ENCODE results near the gene ZNF91. TPM values are rescaled to one million over a fixed set of nuclear protein-coding genes. Genes with fewer than 3 reads are reported as not detected.

The ZNF91 gene
- total RNA-seq, 1 donor from 2014 or later = 101 TPM

DNA sequence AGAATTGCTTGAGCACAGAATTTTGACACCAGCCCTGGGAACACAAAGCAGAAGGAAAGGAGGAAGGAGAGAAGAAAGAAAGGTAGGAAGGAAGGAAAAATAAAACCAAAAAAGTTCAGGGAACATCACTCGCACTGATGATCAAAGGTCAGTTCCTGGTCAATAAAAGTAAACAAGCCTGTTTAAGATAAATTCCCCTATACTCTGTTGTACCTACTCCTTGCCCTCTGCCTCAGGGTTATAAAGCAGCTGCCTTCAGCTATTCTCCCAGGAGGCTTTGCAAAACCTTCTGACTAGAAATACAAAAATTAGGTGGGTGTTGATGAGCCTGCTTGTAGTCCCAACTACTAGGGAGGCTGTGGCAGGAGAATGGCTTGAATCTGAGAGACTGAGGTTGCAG is 14.9 kb upstream of the ZNF91 start:
- Histone ChIP-seq H3K27me3 (ENCODE audit: low read depth) (peaks cover 11% of the 10 kb centered on the region), H3K36me3 (no peaks in the 10 kb centered on the region), H3K27ac (replicated peaks) (no peak overlapping the region), H3K4me3 (no peak overlapping the region), H3K4me1 (peaks cover 3% of the 10 kb centered on the region), H3K9me3 (replicated peaks) (no peaks in the 10 kb centered on the region)
- DNase-seq = no peak
- TF ChIP-seq, protein P1, sequence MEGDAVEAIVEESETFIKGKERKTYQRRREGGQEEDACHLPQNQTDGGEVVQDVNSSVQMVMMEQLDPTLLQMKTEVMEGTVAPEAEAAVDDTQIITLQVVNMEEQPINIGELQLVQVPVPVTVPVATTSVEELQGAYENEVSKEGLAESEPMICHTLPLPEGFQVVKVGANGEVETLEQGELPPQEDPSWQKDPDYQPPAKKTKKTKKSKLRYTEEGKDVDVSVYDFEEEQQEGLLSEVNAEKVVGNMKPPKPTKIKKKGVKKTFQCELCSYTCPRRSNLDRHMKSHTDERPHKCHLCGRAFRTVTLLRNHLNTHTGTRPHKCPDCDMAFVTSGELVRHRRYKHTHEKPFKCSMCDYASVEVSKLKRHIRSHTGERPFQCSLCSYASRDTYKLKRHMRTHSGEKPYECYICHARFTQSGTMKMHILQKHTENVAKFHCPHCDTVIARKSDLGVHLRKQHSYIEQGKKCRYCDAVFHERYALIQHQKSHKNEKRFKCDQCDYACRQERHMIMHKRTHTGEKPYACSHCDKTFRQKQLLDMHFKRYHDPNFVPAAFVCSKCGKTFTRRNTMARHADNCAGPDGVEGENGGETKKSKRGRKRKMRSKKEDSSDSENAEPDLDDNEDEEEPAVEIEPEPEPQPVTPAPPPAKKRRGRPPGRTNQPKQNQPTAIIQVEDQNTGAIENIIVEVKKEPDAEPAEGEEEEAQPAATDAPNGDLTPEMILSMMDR (IDR thresholded peaks at IDR 0.05; ENCODE audit: borderline replicate concordance) = no peak
- intact Hi-C loops (cut with micrococcal nuclease) = no loop called here

DNA sequence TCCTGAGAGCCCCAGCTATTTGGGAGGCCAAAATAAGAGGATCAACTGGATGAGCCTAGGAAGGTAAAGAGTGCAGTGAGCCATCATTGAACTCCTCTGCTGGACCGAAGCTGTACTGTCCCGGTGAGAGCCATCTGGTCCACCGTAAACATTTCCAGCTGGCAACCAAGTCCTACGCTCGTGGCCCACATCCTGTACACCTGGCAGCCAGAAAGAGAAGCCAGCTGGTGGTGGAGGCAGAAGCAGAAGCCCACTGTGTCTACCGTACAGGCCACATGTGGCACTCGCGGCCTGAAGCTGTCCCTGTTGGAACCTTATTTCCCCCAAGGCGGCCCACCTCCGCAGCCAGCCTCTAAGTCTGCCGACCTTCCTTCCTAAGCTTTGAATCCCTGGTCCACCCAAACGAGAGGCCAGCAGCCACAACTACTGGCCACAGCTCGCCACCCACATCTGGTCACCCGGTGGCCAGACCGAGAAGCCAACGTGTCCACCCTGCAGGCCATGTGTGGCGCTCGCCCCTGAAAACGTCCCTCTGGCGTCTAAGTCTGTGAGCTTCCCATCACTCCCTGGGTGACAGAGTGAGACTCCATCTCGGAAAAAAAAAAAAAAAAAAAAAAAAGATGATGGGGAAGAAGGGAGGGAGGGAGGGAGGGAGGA is 14.2 kb upstream of the ZNF91 start:
- TF ChIP-seq, protein P1 (IDR thresholded peaks at IDR 0.05; ENCODE audit: borderline replicate concordance) = no peak
- Histone ChIP-seq H3K4me1 (no peaks in the 10 kb centered on the region), H3K4me3 (no peak overlapping the region), H3K36me3 (no peaks in the 10 kb centered on the region), H3K27me3 (ENCODE audit: low read depth) (peaks cover 7% of the 10 kb centered on the region), H3K9me3 (replicated peaks) (no peaks in the 10 kb centered on the region), H3K27ac (replicated peaks) (no peak overlapping the region)
- intact Hi-C loops (cut with micrococcal nuclease) = no loop called here
- no peak for DNase-seq

DNA sequence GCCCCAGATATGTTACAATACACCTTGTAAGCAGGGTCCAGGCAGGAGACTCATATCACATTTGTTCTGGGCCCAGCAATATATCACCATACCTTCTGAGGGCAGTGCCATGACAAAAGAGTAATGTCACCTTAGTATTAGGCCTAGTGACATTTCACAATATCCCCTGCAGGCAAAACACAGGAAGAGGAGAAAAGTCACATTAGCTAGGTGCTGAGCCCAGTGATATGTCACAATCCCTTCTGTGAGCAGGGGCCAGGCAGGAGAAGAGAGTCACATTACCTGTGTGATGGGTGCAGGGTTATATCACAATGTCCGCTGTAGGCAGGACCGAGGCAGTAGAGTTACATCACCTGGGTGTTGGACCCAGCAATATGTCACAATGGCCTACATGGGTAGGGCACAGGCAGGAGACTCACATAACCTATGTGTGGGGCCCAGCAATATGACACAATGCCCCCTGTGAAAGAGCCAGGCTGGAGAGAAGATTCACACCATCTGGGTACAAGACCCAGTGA is 12.4 kb upstream of the ZNF91 start:
- H3K9me3 ChIP-seq (replicated peaks) = no peaks in the 10 kb centered on the region
- no peaks in the 10 kb centered on the region for H3K36me3 ChIP-seq
- no peak overlapping the region for H3K4me3 ChIP-seq
- TF ChIP-seq, protein P1 (IDR thresholded peaks at IDR 0.05; ENCODE audit: borderline replicate concordance) = no peak
- no peak for DNase-seq
- H3K27ac ChIP-seq (replicated peaks) = no peak overlapping the region
- intact Hi-C loops (cut with micrococcal nuclease) = no loop called here
- H3K27me3 ChIP-seq (ENCODE audit: low read depth) = no peaks in the 10 kb centered on the region
- H3K4me1 ChIP-seq = no peaks in the 10 kb centered on the region

DNA sequence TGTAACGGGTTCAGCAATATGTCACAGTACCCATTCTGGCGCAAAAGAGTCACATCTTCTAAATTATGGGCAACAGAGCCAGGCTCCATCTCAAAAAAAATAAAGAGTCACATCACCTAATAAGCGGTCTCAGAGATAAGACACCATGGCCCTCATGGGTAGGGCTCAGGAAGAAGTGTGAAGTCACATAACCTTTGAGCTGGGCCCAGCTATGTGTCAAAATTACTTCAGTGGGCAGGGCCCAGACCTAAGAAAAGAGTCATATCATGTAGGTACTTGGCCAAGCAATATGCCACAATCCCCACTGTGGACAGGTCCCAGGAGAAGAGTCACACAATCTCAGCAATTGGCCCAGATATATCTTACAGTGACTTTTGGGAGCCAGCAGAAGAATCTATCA is 11.4 kb upstream of the ZNF91 start:
- H3K9me3 ChIP-seq (replicated peaks) = no peaks in the 10 kb centered on the region
- no peaks in the 10 kb centered on the region for H3K27me3 ChIP-seq (ENCODE audit: low read depth)
- H3K27ac ChIP-seq (replicated peaks) = no peak overlapping the region
- intact Hi-C loops (cut with micrococcal nuclease) = no loop called here
- DNase-seq = no peak
- TF ChIP-seq, protein P1 (IDR thresholded peaks at IDR 0.05; ENCODE audit: borderline replicate concordance) = no peak
- no peak overlapping the region for H3K4me3 ChIP-seq
- H3K36me3 ChIP-seq = no peaks in the 10 kb centered on the region
- H3K4me1 ChIP-seq = no peaks in the 10 kb centered on the region

DNA sequence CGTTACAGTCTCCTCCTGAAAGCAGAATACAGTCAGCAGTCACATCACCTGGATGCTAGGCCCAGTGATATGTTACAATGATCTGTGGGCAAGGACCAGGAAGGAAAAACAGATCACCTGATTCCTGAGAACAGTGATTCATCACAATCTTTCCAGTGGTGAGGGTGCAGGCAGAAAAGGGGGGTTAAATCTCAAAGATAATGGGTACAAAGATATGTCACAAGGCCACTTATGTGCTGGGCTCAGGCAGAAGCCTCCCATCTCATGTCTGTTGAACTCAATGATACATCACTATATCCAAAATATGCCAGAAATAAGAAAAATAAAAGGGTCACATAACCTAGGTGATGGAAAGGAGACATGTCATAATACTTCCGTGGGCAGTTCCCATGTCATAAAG is 10.8 kb upstream of the ZNF91 start:
- H3K36me3 ChIP-seq = no peaks in the 10 kb centered on the region
- no peak overlapping the region for H3K4me3 ChIP-seq
- H3K27ac ChIP-seq (replicated peaks) = no peak overlapping the region
- TF ChIP-seq, protein P1 (IDR thresholded peaks at IDR 0.05; ENCODE audit: borderline replicate concordance) = no peak
- H3K4me1 ChIP-seq = no peaks in the 10 kb centered on the region
- no peak for DNase-seq
- no peaks in the 10 kb centered on the region for H3K9me3 ChIP-seq (replicated peaks)
- intact Hi-C loops (cut with micrococcal nuclease) = no loop called here
- no peaks in the 10 kb centered on the region for H3K27me3 ChIP-seq (ENCODE audit: low read depth)

All from left ventricle myocardium inferior (tissue), 1 donor.